H9 (cell line): Measurements from ENCODE around the gene KIAA1549. TPM values are rescaled to one million over a fixed set of nuclear protein-coding genes. Genes with fewer than 3 reads are reported as not detected.

ENCODE experiments used
- DNase-seq: peaks from one replicate; pipeline ENCODE4 v3.0.0-alpha.2; 2017
- H2AFZ ChIP-seq: one replicate; pipeline ENCODE4 v1.6.1; 2013; ENCODE audit warnings: mild to moderate bottlenecking, low read length, control low read depth, moderate library complexity
- H2AK5ac ChIP-seq: 2 replicates; pipeline ENCODE4 v1.6.1; 2013; ENCODE audit warnings: low read length, control low read depth, mixed read lengths; ENCODE audit not compliant: insufficient read length
- H2BK120ac ChIP-seq: one replicate; pipeline ENCODE4 v1.6.1; 2013; ENCODE audit warnings: low read depth, mild to moderate bottlenecking, low read length, control low read depth, inconsistent platforms; ENCODE audit not compliant: poor library complexity, severe bottlenecking
- H2BK12ac ChIP-seq: 2 replicates; pipeline ENCODE4 v1.6.1; 2013; ENCODE audit warnings: low read length, control low read depth, mixed read lengths, low read depth; ENCODE audit not compliant: insufficient read length
- H2BK15ac ChIP-seq: 2 replicates; pipeline ENCODE4 v1.6.1; 2013; ENCODE audit warnings: low read depth, low read length, control low read depth
- H2BK20ac ChIP-seq: one replicate; pipeline ENCODE4 v1.6.1; 2013; ENCODE audit warnings: low read depth, mild to moderate bottlenecking, low read length, control low read depth, inconsistent platforms; ENCODE audit not compliant: poor library complexity, severe bottlenecking
- H2BK5ac ChIP-seq: 2 replicates; pipeline ENCODE4 v1.6.1; 2013; ENCODE audit warnings: low read length, control low read depth, mixed read lengths; ENCODE audit not compliant: insufficient read length
- H3K14ac ChIP-seq: 2 replicates; pipeline ENCODE4 v1.6.1; 2013; ENCODE audit warnings: low read length, control low read depth; ENCODE audit not compliant: insufficient read depth
- H3K18ac ChIP-seq: 2 replicates; pipeline ENCODE4 v1.6.1; 2013; ENCODE audit warnings: low read depth, mild to moderate bottlenecking, mixed read lengths, low read length, control low read depth; ENCODE audit not compliant: insufficient read length
- H3K23ac ChIP-seq: 2 replicates; pipeline ENCODE4 v1.6.1; 2013; ENCODE audit warnings: low read length, control low read depth, mixed read lengths, low read depth; ENCODE audit not compliant: insufficient read length
- H3K23me2 ChIP-seq: 2 replicates; pipeline ENCODE4 v1.6.1; 2013; ENCODE audit warnings: low read depth, mild to moderate bottlenecking, mixed read lengths, low read length, control low read depth; ENCODE audit not compliant: insufficient read length, poor library complexity, severe bottlenecking
- H3K27ac ChIP-seq: 2 replicates; pipeline ENCODE4 v1.5.1; 2013; ENCODE audit warnings: low read length, control low read depth, mixed read lengths, low read depth; ENCODE audit not compliant: insufficient read length
- H3K27me3 ChIP-seq: 2 replicates; pipeline ENCODE4 v1.6.1; 2013; ENCODE audit warnings: low read length, control low read depth, inconsistent platforms; ENCODE audit not compliant: insufficient read depth
- H3K4ac ChIP-seq: 2 replicates; pipeline ENCODE4 v1.6.1; 2013; ENCODE audit warnings: low read depth, mild to moderate bottlenecking, control low read depth, inconsistent platforms, low read length, moderate library complexity
- H3K4me1 ChIP-seq: 2 replicates; pipeline ENCODE4 v1.6.1; 2013; ENCODE audit warnings: low read length, control low read depth, inconsistent platforms; ENCODE audit not compliant: insufficient read depth
- H3K4me2 ChIP-seq: 2 replicates; pipeline ENCODE4 v1.6.1; 2013; ENCODE audit warnings: low read length, control low read depth, mixed read lengths; ENCODE audit not compliant: insufficient read length, insufficient read depth
- H3K56ac ChIP-seq: 2 replicates; pipeline ENCODE4 v1.6.1; 2013; ENCODE audit warnings: low read depth, mild to moderate bottlenecking, mixed read lengths, low read length, control low read depth; ENCODE audit not compliant: insufficient read length
- H3K79me1 ChIP-seq: 2 replicates; pipeline ENCODE4 v1.6.1; 2013; ENCODE audit warnings: low read depth, mild to moderate bottlenecking, moderate library complexity, low read length, control low read depth, inconsistent platforms; ENCODE audit not compliant: insufficient read depth, poor library complexity, severe bottlenecking
- H3K79me2 ChIP-seq: 2 replicates; pipeline ENCODE4 v1.6.1; 2013; ENCODE audit warnings: low read length, control low read depth, inconsistent platforms; ENCODE audit not compliant: insufficient read depth
- H3K9ac ChIP-seq: 2 replicates; pipeline ENCODE4 v1.6.1; 2013; ENCODE audit warnings: low read length, control low read depth, mixed read lengths; ENCODE audit not compliant: insufficient read length; ENCODE audit errors: extremely low read depth
- H3K9me3 ChIP-seq: one replicate; pipeline ENCODE4 v1.6.1; 2013; ENCODE audit warnings: low read depth, low read length, inconsistent platforms; ENCODE audit not compliant: control insufficient read depth
- H3T11ph ChIP-seq: one replicate; pipeline ENCODE4 v1.6.1; 2013; ENCODE audit warnings: mild to moderate bottlenecking, low read length, control low read depth, inconsistent platforms
- H4K20me1 ChIP-seq: one replicate; pipeline ENCODE4 v1.6.1; 2013; ENCODE audit not compliant: control insufficient read depth, insufficient read length, insufficient read depth
- H4K5ac ChIP-seq: 2 replicates; pipeline ENCODE4 v1.6.1; 2013; ENCODE audit warnings: low read depth, mild to moderate bottlenecking, mixed read lengths, low read length, control low read depth; ENCODE audit not compliant: insufficient read length
- H4K8ac ChIP-seq: replicated peaks from 2 replicates; pipeline ENCODE4 v1.6.1; 2013; ENCODE audit warnings: low read length, control low read depth, mixed read lengths, low read depth; ENCODE audit not compliant: insufficient read length
- H4K91ac ChIP-seq: 2 replicates; pipeline ENCODE4 v1.6.1; 2013; ENCODE audit warnings: low read depth, mild to moderate bottlenecking, moderate library complexity, mixed read lengths, low read length, control low read depth; ENCODE audit not compliant: insufficient read length
- H3K27ac Mint-ChIP-seq, 3 experiments: 2 replicates in 2 of 3; 3 replicates in 1 of 3; pipeline ENCODE4 v1.8.0; 2020 to 2021; ENCODE audit warnings: mixed read lengths in 3 of 3, mild to moderate bottlenecking in 1 of 3, moderate library complexity in 1 of 3
- H3K27me3 Mint-ChIP-seq: 2 replicates; pipeline ENCODE4 v1.8.0; 2021; ENCODE audit warnings: low read depth, mild to moderate bottlenecking, moderate library complexity, mixed read lengths
- H3K36me3 Mint-ChIP-seq, 3 experiments: 2 replicates in 2 of 3; 3 replicates in 1 of 3; pipeline ENCODE4 v1.8.0; 2020 to 2021; ENCODE audit warnings: low read depth in 3 of 3, mixed read lengths in 3 of 3; ENCODE audit not compliant: insufficient read depth in 1 of 3
- H3K4me1 Mint-ChIP-seq, 2 experiments: 2 replicates each; pipeline ENCODE4 v1.8.0; 2020; ENCODE audit warnings: mixed read lengths in 2 of 2
- H3K4me3 Mint-ChIP-seq, 2 experiments: 2 replicates in 1 of 2; 3 replicates in 1 of 2; pipeline ENCODE4 v1.8.0; 2020 to 2021; ENCODE audit warnings: mild to moderate bottlenecking in 2 of 2, mixed read lengths in 2 of 2, moderate library complexity in 1 of 2
- H3K9me3 Mint-ChIP-seq, 2 experiments: 2 replicates in 1 of 2; 3 replicates in 1 of 2; pipeline ENCODE4 v1.8.0; 2020; ENCODE audit warnings: mild to moderate bottlenecking in 2 of 2, mixed read lengths in 2 of 2, moderate library complexity in 1 of 2
- WGBS: extraction: QIAGEN DNeasy Blood & Tissue Kit; methylation state at CpG from one replicate; pipeline ENCODE4 v1.1.7; 2013; ENCODE audit warnings: missing lambda C conversion rate, low lambda C conversion rate, mixed read lengths; ENCODE audit not compliant: insufficient read length; ENCODE audit errors: extremely low coverage; 5-methylcytosine and 5-hydroxymethylcytosine counted together
- total RNA-seq: library from RNA; stranded (reverse); gene quantifications from 2 replicates; pipeline ENCODE4 v1.2.1, GENCODE V29; 2021
- TF ChIP-seq, protein P1 (sequence below): fragments of 200-600 bp; sonication (generic); conservative IDR thresholded peaks from 3 replicates; pipeline ENCODE4 v1.8.0; 2021; ENCODE audit warnings: antibody characterized with exemption, mild to moderate bottlenecking

Gene KIAA1549
- total RNA-seq, 1 experiment from 2014 or later, result 11.9 TPM

DNA sequence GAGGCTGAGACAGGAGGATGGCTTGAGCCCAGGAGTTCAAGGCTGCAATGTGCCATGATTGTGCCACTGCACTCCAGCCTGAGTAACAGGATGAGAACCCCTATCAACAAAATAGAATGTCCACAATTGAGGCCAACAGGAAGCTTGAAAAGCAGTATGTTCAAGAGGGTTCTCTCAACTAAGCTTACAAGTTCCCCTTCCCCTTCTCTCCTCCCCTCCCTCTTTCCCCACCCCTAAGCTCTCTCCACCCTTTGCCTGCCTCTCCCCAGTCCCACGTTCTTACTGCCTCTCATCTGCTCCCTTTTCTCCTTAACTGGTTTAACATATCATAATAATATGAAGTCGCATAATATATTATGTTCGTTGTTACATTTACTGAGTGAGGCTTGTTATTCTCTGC is 35.4 kb downstream of the KIAA1549 start:
- Mint-ChIP-seq H3K36me3 (no peaks in the 10 kb centered on the region), H3K27ac (peak overlapping the region in 1 of 3 experiments; percentile 59; a peak in 1 of 7 replicates), H3K27me3 (no peaks in the 10 kb centered on the region), H3K9me3 (no peaks in the 10 kb centered on the region), H3K4me1 (peaks cover 18 to 46% of the 10 kb centered on the region in 2 experiments), H3K4me3 (no peak overlapping the region; a peak in 1 of 5 replicates)
- TF ChIP-seq, protein P1, sequence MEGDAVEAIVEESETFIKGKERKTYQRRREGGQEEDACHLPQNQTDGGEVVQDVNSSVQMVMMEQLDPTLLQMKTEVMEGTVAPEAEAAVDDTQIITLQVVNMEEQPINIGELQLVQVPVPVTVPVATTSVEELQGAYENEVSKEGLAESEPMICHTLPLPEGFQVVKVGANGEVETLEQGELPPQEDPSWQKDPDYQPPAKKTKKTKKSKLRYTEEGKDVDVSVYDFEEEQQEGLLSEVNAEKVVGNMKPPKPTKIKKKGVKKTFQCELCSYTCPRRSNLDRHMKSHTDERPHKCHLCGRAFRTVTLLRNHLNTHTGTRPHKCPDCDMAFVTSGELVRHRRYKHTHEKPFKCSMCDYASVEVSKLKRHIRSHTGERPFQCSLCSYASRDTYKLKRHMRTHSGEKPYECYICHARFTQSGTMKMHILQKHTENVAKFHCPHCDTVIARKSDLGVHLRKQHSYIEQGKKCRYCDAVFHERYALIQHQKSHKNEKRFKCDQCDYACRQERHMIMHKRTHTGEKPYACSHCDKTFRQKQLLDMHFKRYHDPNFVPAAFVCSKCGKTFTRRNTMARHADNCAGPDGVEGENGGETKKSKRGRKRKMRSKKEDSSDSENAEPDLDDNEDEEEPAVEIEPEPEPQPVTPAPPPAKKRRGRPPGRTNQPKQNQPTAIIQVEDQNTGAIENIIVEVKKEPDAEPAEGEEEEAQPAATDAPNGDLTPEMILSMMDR, result no peak
- WGBS, result no CpG with 5 or more reads among the region's 3 CpGs
- Histone ChIP-seq H4K91ac (no peak overlapping the region), H2BK15ac (no peak overlapping the region), H3K56ac (no peak overlapping the region), H3K4ac (no peak overlapping the region), H3T11ph (no peak overlapping the region), H2BK12ac (no peak overlapping the region), H3K4me1 (peaks cover 4% of the 10 kb centered on the region; the same call in 1 of the 2 replicates), H3K18ac (no peak overlapping the region), H3K23ac (no peak overlapping the region), H2BK120ac (no peak overlapping the region), H3K27me3 (no peaks in the 10 kb centered on the region), H3K9ac (no peak overlapping the region), H3K4me2 (no peak overlapping the region), H4K8ac (no peak overlapping the region), H4K20me1 (no peaks in the 10 kb centered on the region), H3K79me2 (no peaks in the 10 kb centered on the region), H2BK20ac (no peak overlapping the region), H3K23me2 (no peaks in the 10 kb centered on the region), H2AK5ac (no peak overlapping the region), H3K79me1 (no peaks in the 10 kb centered on the region), H3K27ac (no peak overlapping the region), H3K9me3 (no peaks in the 10 kb centered on the region), H2AFZ (no peak overlapping the region), H4K5ac (no peak overlapping the region), H3K14ac (no peak overlapping the region), H2BK5ac (no peak overlapping the region)
- DNase-seq, result no peak
